ENCODE results near the gene TRIM29. TPM values are rescaled to one million over a fixed set of nuclear protein-coding genes. Genes with fewer than 3 reads are reported as not detected.

Gene TRIM29
- total RNA-seq, 1 experiment from 2014 or later = not detected

- Histone ChIP-seq H3K27ac (ENCODE audit: insufficient read length, low read depth, low read length) (no peak overlapping the region), H3K14ac (ENCODE audit: insufficient read depth, low read length) (no peak overlapping the region), H2BK20ac (ENCODE audit: low read depth, low read length, poor library complexity, severe bottlenecking) (no peak overlapping the region), H4K91ac (ENCODE audit: insufficient read length, low read depth, low read length) (no peak overlapping the region), H3K27me3 (ENCODE audit: insufficient read depth, low read length) (no peaks in the 10 kb centered on the region), H4K5ac (ENCODE audit: insufficient read length, low read depth, low read length) (no peak overlapping the region), H4K8ac (replicated peaks; ENCODE audit: insufficient read length, low read depth, low read length) (no peak overlapping the region), H3K56ac (ENCODE audit: insufficient read length, low read depth, low read length) (no peak overlapping the region), H3K9me3 (ENCODE audit: control insufficient read depth, low read depth, low read length) (no peaks in the 10 kb centered on the region), H3K79me1 (ENCODE audit: insufficient read depth, low read depth, low read length, poor library complexity, severe bottlenecking) (no peaks in the 10 kb centered on the region), H3K9ac (ENCODE audit: extremely low read depth, insufficient read length, low read length) (no peak overlapping the region), H3K18ac (ENCODE audit: insufficient read length, low read depth, low read length) (no peak overlapping the region), H2BK120ac (ENCODE audit: low read depth, low read length, poor library complexity, severe bottlenecking) (no peak overlapping the region), H3K79me2 (ENCODE audit: insufficient read depth, low read length) (no peaks in the 10 kb centered on the region), H2AK5ac (ENCODE audit: insufficient read length, low read length) (no peak overlapping the region), H2BK15ac (ENCODE audit: low read depth, low read length) (no peak overlapping the region), H3K4ac (ENCODE audit: low read depth, low read length) (no peak overlapping the region), H2BK12ac (ENCODE audit: insufficient read length, low read depth, low read length) (no peak overlapping the region), H3T11ph (ENCODE audit: low read length) (no peak overlapping the region), H3K23me2 (ENCODE audit: insufficient read length, low read depth, low read length, poor library complexity, severe bottlenecking) (no peaks in the 10 kb centered on the region), H4K20me1 (ENCODE audit: control insufficient read depth, insufficient read depth, insufficient read length) (peaks cover 2% of the 10 kb centered on the region), H2BK5ac (ENCODE audit: insufficient read length, low read length) (no peak overlapping the region), H3K4me2 (ENCODE audit: insufficient read depth, insufficient read length, low read length) (no peak overlapping the region), H3K23ac (ENCODE audit: insufficient read length, low read depth, low read length) (no peak overlapping the region), H2AFZ (ENCODE audit: low read length) (no peak overlapping the region), H3K4me1 (ENCODE audit: insufficient read depth, low read length) (no peaks in the 10 kb centered on the region)
- Mint-ChIP-seq H3K27ac (no peak overlapping the region), H3K4me1 (peaks cover 6 to 16% of the 10 kb centered on the region in 2 experiments), H3K36me3 (ENCODE audit: insufficient read depth in 1 of 3, low read depth in 3 of 3) (no peaks in the 10 kb centered on the region; a peak in 1 of 7 replicates), H3K27me3 (ENCODE audit: low read depth) (peaks cover 60% of the 10 kb centered on the region), H3K4me3 (no peak overlapping the region), H3K9me3 (no peaks in the 10 kb centered on the region)
- peak; percentile 16 for DNase-seq
- TF ChIP-seq CTCF (conservative IDR thresholded peaks at IDR 0.05) = no peak
- WGBS (ENCODE audit: extremely low coverage, insufficient read length, low lambda C conversion rate) = no CpG with 5 or more reads among the region's 5 CpGs
Observed at GRCh38 chr11:120134931-120135228, 3.0 kb downstream of the TRIM29 start.

Measured in H9 (cell line).